HG03064 (cell line): ENCODE data around the gene USP26.
"Not testable (repeated sequence)": the region's sequence is repeated elsewhere in the genome, so short reads cannot be mapped to it uniquely, and the experiment has no call there.

Experiments used
- ATAC-seq: cut with Tn5 transposase; IDR thresholded peaks from one replicate; pipeline ENCODE4 v1.9.1; 2021; ENCODE audit warnings: low read depth; ENCODE audit not compliant: unreplicated experiment

The USP26 gene

DNA sequence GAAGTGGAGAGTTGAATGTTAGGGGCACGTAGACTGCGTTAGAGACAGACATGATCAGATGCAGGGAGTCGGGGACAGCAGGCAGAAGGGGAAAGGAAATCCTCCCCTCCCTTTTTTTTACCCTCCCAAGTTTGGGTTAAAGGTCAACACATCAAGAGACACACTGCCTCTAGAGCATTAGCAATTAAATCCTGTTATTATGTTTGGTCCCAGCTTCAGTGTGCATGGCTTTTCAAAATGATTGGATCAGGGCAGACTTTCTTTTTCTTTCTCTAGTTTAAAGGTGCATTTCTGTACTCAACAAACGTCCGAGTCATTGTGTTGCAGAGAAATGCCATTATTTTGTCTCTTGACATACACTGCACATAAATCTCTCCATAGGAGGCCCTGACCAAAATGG lies 63.9 kb downstream of the USP26 start:
- no peak for ATAC-seq

DNA sequence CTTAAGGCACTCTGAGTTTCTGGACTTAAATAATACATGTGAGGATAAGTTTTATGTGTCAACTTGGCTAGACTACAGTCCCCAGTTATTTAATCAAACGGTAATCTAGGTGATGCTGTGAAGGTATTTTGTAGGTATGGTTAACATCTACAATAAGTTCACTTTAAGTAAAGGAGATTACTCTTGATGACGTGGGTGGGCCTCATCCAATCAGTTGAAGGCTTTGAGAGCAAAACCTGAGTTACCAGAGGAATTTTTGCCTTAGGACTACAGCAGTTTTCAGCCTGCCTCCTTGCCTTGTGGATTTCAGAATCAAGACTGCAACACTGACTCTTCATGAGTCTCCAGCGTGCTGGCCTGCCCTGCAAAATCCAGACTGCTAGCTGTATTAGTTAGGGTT lies 78.7 kb downstream of the USP26 start:
- no peak for ATAC-seq

DNA sequence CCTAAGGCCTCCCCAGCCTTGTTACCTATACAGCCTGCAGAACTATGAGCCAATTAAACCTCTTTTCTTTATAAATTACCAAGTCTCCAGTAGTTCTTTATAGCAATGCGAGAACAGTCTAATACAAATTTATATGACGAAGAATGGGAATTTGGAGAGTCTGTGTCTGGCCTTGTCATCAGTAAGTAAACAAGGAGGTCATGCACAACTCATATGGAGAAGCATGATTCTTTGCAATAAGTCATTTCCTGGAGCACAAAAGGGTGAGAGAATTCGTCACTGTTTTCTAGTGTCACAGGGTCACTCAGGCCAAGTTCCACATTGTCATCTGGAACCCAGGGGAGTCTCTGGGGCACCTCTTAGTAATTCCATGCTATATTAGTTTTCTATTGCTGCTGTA lies 89.5 kb downstream of the USP26 start:
- ATAC-seq, result no peak

DNA sequence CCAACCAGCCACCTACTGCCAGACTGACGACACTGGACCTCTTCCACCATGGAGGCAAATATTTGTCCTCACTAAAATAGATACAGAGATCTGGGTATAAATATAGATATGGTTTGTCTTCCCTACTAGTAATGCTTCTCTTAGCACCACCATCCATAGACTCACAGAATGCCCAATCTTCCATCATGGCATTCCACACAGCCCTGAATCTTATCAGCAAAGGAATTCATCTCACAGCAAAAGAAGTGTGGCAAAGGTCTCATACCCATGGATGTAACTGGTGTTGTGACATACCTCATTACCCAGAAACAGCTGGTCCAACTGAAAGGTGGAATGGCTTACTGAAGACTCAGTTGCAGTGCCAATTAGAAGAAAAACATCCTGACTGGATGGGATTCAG lies 91.3 kb downstream of the USP26 start:
- ATAC-seq, result no peak

DNA sequence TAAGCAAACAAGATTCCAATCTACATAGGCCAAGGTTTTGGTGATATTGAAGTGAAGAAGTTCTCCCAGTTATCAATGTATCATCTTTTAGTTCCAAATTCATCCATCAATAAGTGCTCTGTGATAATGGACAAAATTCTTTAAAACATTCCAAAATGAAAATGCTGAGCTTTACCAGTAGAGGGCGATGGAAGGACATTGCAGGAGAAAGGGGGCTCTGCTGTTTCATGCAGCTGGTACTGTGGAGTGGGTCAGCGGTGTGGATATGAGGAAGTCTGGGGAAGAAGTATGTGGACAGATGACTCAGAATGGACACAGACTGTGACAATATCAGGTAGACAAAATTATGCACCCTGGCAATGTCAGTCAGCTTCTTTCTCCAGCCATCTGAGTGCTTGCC lies 91.9 kb downstream of the USP26 start:
- no peak for ATAC-seq

DNA sequence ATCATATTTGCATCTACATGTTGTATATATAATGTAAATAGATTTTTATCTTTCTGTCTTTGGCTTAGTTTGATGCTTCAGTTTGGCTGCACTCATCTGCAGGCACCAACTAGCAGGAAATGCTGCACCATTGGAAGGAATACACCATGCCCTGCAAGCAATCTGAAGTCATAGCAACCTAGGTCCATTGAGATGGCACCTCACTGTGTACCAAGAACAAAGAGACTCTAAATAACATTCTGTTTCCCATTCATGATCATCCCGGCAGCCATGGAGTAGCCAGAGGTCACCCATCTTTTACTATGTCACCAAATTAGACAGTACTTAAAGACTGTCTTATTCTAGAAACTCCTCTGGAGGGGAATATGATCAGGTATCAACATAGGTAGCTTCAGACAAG lies 97.7 kb downstream of the USP26 start:
- ATAC-seq, result no peak

DNA sequence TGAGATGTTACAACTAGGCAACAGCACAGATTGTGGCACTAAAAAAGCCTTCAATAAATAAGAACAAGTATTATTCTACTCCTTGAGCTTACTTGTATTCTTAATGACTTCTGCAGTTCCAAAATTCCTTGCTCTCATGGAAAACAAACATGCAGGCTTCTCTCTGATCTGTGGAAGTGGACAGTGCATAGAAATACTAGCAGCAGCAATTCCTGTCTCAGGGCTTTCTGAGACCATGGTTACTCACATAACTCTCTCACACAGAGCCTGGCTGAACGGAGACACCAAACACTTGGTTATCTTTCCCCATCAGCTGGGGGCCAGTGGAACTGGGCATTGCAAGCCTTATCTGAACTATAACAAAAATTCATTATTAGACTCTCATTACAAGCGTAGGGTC lies 106.1 kb downstream of the USP26 start:
- ATAC-seq, result no peak

DNA sequence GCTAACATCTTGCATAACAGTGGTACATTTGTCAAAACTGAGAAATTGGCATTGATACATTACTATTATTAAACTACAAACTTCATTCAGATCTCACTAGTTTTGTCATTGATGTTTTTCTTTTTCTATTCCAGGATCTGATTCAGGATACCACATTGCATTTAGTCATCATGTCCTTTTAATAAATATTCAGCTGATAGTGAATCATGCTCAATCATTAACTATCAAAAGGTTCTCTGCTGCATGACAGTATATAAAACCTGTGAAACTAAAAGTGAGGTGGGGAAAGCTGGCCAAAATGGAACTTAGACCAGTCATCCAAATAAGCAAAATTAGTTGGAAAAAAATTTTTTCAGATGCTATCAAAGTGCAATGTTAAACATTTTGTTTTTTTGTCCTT lies 110.4 kb downstream of the USP26 start:
- no peak for ATAC-seq

DNA sequence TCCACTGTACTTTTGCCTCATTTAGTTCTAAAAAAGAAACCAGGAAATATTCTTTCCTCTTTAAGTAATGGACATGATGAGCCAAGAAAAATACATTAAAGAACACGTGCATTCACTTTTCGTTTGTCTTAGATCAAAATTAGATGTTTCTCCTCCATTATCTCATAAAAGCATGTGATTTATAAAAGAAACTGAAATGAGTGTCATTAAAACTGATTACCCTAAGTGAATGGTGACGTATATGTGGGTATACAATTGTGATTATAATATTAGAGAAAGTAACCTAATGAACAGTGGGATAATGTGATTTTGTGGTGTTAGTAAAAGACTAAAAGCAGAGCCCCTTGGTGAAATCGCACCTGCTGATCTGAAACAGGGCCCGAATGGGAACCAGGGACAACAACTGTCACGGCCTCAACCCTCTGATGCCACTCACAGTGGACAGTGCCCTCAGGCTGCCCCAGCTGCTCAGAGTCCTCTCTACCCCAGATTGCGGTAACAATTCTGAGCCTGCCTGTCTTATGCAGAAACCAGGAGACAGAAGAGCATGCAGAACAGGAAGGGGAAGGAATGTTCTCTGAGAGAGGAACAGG lies 112.8 kb downstream of the USP26 start:
- ATAC-seq, result no peak

DNA sequence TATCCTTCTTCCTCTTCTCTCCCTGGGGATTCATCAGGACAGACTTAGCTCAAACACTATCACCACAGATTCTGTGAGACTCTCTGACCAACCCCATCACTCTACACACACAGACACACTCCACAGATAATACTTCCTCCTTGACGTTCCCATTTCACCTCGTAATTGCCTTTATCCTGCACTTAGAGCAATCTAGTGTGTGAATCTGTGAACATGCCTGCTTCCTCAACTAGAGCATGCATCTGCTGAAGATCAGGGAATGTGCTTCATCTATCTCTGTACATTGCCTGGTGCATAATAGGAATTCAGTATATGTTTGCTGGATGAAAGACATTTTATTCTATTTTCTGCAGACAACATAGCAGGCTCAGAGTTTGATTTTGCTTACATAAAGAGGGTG lies 113.4 kb downstream of the USP26 start:
- no peak for ATAC-seq

DNA sequence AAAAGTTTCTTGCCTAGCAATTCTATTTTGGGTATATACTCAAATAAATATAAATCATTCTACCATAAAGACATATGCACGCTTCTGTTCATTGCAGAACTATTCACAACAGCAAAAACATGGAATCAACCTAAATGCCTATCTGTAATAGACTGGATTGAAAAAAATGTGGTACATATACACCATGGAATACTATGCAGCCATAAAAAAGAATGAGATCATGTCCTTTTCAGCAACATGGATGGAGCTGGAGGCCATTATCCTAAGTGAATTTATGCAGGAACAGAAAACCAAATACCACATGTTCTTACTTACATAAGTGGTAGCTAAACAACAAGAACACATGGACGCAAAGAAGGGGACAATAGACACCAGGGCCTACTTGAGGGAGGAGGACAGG lies 116.9 kb downstream of the USP26 start:
- not testable (repeated sequence) for ATAC-seq
